Astrocyte (in vitro differentiated cells and primary cell): ENCODE data around the gene WDR7. TPM values are rescaled to one million over a fixed set of nuclear protein-coding genes. Genes with fewer than 3 reads are reported as not detected.

Experiments
- DNase-seq: peaks from one replicate; pipeline ENCODE4 v3.0.0-alpha.2; 2010; ENCODE audit warnings: low read depth
- FAIRE-seq: peaks from 2 replicates; lab custom pipeline; 2011; peaks lifted over from hg19 to GRCh38; lab: Jason Lieb, UNC
- H2AFZ ChIP-seq: 2 replicates; pipeline ENCODE4 v1.6.0; 2012; ENCODE audit warnings: low read depth, low read length, inconsistent platforms
- H3K27ac ChIP-seq: 2 replicates; pipeline ENCODE4 v1.5.1; 2011; ENCODE audit warnings: low read depth, low read length, inconsistent platforms
- H3K27me3 ChIP-seq: 2 replicates; pipeline ENCODE4 v1.6.0; 2011; ENCODE audit warnings: low read length, inconsistent platforms; ENCODE audit not compliant: insufficient read depth
- H3K36me3 ChIP-seq: 2 replicates; pipeline ENCODE4 v1.5.1; 2011; ENCODE audit warnings: low read length, inconsistent platforms; ENCODE audit not compliant: insufficient read depth
- H3K4me1 ChIP-seq: 2 replicates; pipeline ENCODE4 v1.5.1; 2011; ENCODE audit warnings: low read length, inconsistent platforms; ENCODE audit not compliant: insufficient read depth
- H3K4me2 ChIP-seq: 2 replicates; pipeline ENCODE4 v1.6.0; 2012; ENCODE audit warnings: low read length, inconsistent platforms
- H3K4me3 ChIP-seq: 2 replicates; pipeline ENCODE4 v1.5.1; 2011; ENCODE audit warnings: low read depth, mild to moderate bottlenecking, low read length, inconsistent platforms; ENCODE audit not compliant: insufficient read depth
- H3K79me2 ChIP-seq: 2 replicates; pipeline ENCODE4 v1.6.0; 2012; ENCODE audit warnings: mild to moderate bottlenecking, low read length, inconsistent platforms; ENCODE audit not compliant: insufficient read depth
- H3K9ac ChIP-seq: 2 replicates; pipeline ENCODE4 v1.6.0; 2012; ENCODE audit warnings: mild to moderate bottlenecking, low read length, inconsistent platforms
- H3K9me3 ChIP-seq: 2 replicates; pipeline ENCODE4 v1.5.1; 2012; ENCODE audit warnings: low read depth, mild to moderate bottlenecking, low read length, inconsistent platforms; ENCODE audit not compliant: insufficient read depth
- H4K20me1 ChIP-seq: 2 replicates; pipeline ENCODE4 v1.6.0; 2012; ENCODE audit warnings: low read length, inconsistent platforms; ENCODE audit not compliant: insufficient read depth
- H3K27ac Mint-ChIP-seq: one replicate; pipeline ENCODE4 v1.8.0; 2021; ENCODE audit warnings: mild to moderate bottlenecking, mixed read lengths; ENCODE audit not compliant: unreplicated experiment
- H3K27me3 Mint-ChIP-seq: one replicate; pipeline ENCODE4 v1.8.0; 2021; ENCODE audit warnings: low read depth, mixed read lengths; ENCODE audit not compliant: unreplicated experiment
- H3K36me3 Mint-ChIP-seq: one replicate; pipeline ENCODE4 v1.8.0; 2021; ENCODE audit warnings: low read depth, mixed read lengths; ENCODE audit not compliant: unreplicated experiment
- H3K4me1 Mint-ChIP-seq: one replicate; pipeline ENCODE4 v1.8.0; 2021; ENCODE audit warnings: low read depth, mixed read lengths; ENCODE audit not compliant: unreplicated experiment
- H3K4me3 Mint-ChIP-seq: one replicate; pipeline ENCODE4 v1.8.0; 2021; ENCODE audit warnings: mild to moderate bottlenecking, moderate library complexity, mixed read lengths; ENCODE audit not compliant: unreplicated experiment
- H3K9me3 Mint-ChIP-seq: one replicate; pipeline ENCODE4 v1.8.0; 2021; ENCODE audit warnings: mild to moderate bottlenecking, mixed read lengths; ENCODE audit not compliant: unreplicated experiment
- CTCF ChIP-seq: IDR thresholded peaks from 2 replicates; pipeline ENCODE4 v1.5.1; 2011; ENCODE audit warnings: low read depth, mild to moderate bottlenecking, inconsistent platforms, low read length, moderate library complexity; ENCODE audit not compliant: insufficient read depth
- EZH2 ChIP-seq: IDR thresholded peaks from 2 replicates; pipeline ENCODE4 v1.6.1; 2012; ENCODE audit warnings: mild to moderate bottlenecking, low read length, inconsistent platforms; ENCODE audit not compliant: insufficient read depth
- total RNA-seq: library from RNA; stranded (reverse); gene quantifications from 2 replicates; pipeline ENCODE4 v1.2.1, GENCODE V29; 2021

Gene WDR7
- total RNA-seq, 1 donor from 2014 or later, result 16.9 TPM

DNA sequence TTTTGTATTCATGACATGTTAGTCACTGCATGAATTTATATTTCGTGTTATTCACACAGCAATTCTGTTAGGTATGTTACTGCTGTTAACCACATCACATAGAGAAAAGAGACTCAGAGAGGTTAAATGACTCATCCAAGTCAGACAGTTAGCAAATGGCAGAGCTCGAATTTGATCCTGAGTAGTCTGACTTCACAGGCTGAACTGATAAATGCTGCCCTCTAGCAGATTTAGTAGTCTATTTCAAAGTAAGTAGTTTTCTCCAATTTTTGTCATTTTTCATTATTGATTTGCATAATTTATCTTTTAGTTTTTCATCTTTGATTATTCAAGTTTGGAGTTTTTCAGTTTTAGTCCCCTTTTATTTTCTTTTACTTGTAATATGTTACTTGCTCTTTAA lies 58.3 kb downstream of the WDR7 start:
- Histone ChIP-seq H3K27ac (no peak overlapping the region), H2AFZ (no peak overlapping the region), H3K27me3 (no peaks in the 10 kb centered on the region), H3K9ac (no peak overlapping the region), H3K4me1 (no peaks in the 10 kb centered on the region), H3K36me3 (no peaks in the 10 kb centered on the region), H3K4me2 (no peak overlapping the region), H3K4me3 (no peak overlapping the region), H3K79me2 (no peaks in the 10 kb centered on the region), H3K9me3 (no peaks in the 10 kb centered on the region), H4K20me1 (no peaks in the 10 kb centered on the region)
- no peaks in the 10 kb centered on the region for H3K4me1 Mint-ChIP-seq
- H3K4me3 Mint-ChIP-seq, result no peak overlapping the region
- peaks cover 3% of the 10 kb centered on the region for H3K36me3 Mint-ChIP-seq
- no peaks in the 10 kb centered on the region for H3K27me3 Mint-ChIP-seq
- FAIRE-seq, result peak; percentile 73
- no peaks in the 10 kb centered on the region for H3K9me3 Mint-ChIP-seq
- peak; percentile 87 for DNase-seq
- no peak overlapping the region for H3K27ac Mint-ChIP-seq
- TF ChIP-seq EZH2, result no peak
- TF ChIP-seq CTCF, result peak; percentile 42

DNA sequence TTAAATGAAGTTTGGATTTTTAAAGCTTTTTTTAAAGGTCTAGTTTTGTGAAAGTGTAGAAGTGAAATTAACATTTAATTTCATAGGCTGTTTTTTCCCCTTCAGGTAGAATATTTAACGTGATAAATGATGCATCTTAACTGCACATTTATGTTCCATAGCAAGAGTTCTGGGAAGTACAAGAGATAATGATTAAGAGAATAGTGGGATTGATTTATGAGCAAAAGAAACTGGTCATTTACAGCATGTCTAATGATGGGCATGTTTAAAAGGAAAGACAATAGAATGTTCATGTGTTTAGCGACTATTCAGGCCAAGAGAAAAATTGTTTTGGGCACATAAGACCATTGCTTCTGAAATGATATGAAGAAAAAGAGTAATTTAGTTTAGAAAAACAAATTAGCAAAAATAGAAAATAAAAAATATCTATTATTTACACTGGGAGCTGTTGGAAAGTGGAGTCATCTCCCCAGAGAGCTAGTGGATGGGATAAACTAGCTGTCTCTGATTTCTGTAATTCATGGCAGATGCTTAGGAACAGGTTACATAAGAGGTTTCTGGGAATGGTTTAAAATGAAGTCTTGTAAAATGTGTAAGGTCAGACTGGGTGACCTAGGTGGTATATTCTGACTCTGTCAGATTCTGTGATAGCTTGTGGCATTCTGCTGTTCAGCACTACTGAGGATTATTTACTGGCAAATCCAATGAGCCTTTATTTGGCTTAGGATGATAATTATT lies 60.7 kb downstream of the WDR7 start:
- Histone ChIP-seq H3K36me3 (no peaks in the 10 kb centered on the region), H3K4me1 (no peaks in the 10 kb centered on the region), H3K79me2 (no peaks in the 10 kb centered on the region), H3K27me3 (no peaks in the 10 kb centered on the region), H3K4me3 (no peak overlapping the region), H3K9me3 (no peaks in the 10 kb centered on the region), H4K20me1 (no peaks in the 10 kb centered on the region), H3K9ac (no peak overlapping the region), H2AFZ (no peak overlapping the region), H3K4me2 (no peak overlapping the region), H3K27ac (no peak overlapping the region)
- no peak for TF ChIP-seq EZH2
- TF ChIP-seq CTCF, result no peak
- Mint-ChIP-seq H3K27ac (no peak overlapping the region), H3K4me1 (peaks cover 9% of the 10 kb centered on the region), H3K27me3 (no peaks in the 10 kb centered on the region), H3K4me3 (no peak overlapping the region), H3K36me3 (peaks cover 3% of the 10 kb centered on the region), H3K9me3 (no peaks in the 10 kb centered on the region)
- FAIRE-seq, result no peak
- DNase-seq, result no peak

GRCh38 chr18:56712761-56713160 lies 61.6 kb downstream of the WDR7 start:
- no peaks in the 10 kb centered on the region for H4K20me1 ChIP-seq
- H3K27ac ChIP-seq, result no peak overlapping the region
- FAIRE-seq (no peak), DNase-seq (no peak)
- no peak overlapping the region for H3K4me3 ChIP-seq
- H3K9me3 Mint-ChIP-seq, result no peaks in the 10 kb centered on the region
- H3K27ac Mint-ChIP-seq, result no peak overlapping the region
- H3K4me2 ChIP-seq, result no peak overlapping the region
- no peaks in the 10 kb centered on the region for H3K36me3 Mint-ChIP-seq
- H3K9me3 ChIP-seq, result no peaks in the 10 kb centered on the region
- no peak overlapping the region for H2AFZ ChIP-seq
- no peak overlapping the region for H3K4me3 Mint-ChIP-seq
- H3K9ac ChIP-seq, result no peak overlapping the region
- no peaks in the 10 kb centered on the region for H3K27me3 ChIP-seq
- TF ChIP-seq CTCF (no peak), EZH2 (no peak)
- no peaks in the 10 kb centered on the region for H3K27me3 Mint-ChIP-seq
- H3K36me3 ChIP-seq, result no peaks in the 10 kb centered on the region
- H3K4me1 Mint-ChIP-seq, result peaks cover 10% of the 10 kb centered on the region
- no peaks in the 10 kb centered on the region for H3K4me1 ChIP-seq
- H3K79me2 ChIP-seq, result no peaks in the 10 kb centered on the region
